ENCODE results near the gene TECTA. TPM values are rescaled to one million over a fixed set of nuclear protein-coding genes. Genes with fewer than 3 reads are reported as not detected.

The TECTA gene
- polyA plus RNA-seq, 1 of the 3 experiments (the other 2 are of a cell fraction) = 0.58 TPM

DNA sequence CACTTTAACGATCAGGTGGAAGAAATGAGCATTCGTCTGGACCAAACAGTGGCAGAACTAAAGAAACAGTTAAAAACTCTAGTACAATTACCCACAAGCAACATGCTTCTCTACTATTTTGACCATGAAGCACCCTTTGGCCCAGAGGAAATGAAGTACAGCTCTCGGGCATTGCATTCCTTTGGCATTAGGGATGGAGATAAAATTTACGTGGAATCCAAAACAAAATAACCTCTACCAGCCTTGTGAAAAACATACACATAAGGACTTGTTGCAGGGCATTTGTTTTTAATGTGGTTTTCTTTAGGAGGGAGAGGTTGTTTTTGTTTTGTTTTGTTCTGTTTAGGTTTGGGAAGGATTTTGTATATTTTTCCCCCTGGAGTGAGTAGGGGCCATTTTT is 14.2 kb upstream of the TECTA start:
- Histone ChIP-seq H2AFZ (ENCODE audit: low read depth) (no peak overlapping the region), H3K9me3 (no peaks in the 10 kb centered on the region), H3K4me3 (ENCODE audit: low read depth in 2 of 2, low read length in 1 of 2) (no peak overlapping the region), H3K27ac (ENCODE audit: low read depth in 2 of 2, low read length in 1 of 2) (no peak overlapping the region), H3K4me1 (ENCODE audit: control insufficient read depth in 1 of 2, insufficient read depth in 2 of 2, low read depth in 1 of 2, low read length in 1 of 2) (peaks cover 0 to 21% of the 10 kb centered on the region in 2 experiments; a peak in 2 of 4 replicates), H3K36me3 (replicated peaks in 1 of 2; ENCODE audit: control insufficient read depth in 1 of 2, insufficient read depth in 2 of 2, low read length in 1 of 2) (peaks cover 8 to 59% of the 10 kb centered on the region in 2 experiments), H3K9me2 (no peaks in the 10 kb centered on the region), H3K79me2 (ENCODE audit: insufficient read depth) (no peaks in the 10 kb centered on the region), H4K20me1 (ENCODE audit: insufficient read depth) (no peaks in the 10 kb centered on the region), H3K9ac (no peak overlapping the region), H3K27me3 (ENCODE audit: insufficient read depth) (no peaks in the 10 kb centered on the region), H3F3A (replicated peaks; ENCODE audit: insufficient read depth) (no peaks in the 10 kb centered on the region), H3K4me2 (no peak overlapping the region)
- no peak for DNase-seq
- WGBS (ENCODE audit: low lambda C conversion rate) = 94% methylated on average over 4 of the region's 4 CpGs
- TF ChIP-seq TAF1 (IDR thresholded peaks at IDR 0.05; ENCODE audit: borderline replicate concordance, low read depth, low read length) (no peak), FOXJ3 (CRISPR knock-in tag; IDR thresholded peaks at IDR 0.05) (no peak), SMC3 (IDR thresholded peaks at IDR 0.05; ENCODE audit: low read depth, low read length) (no peak), RFX5 (IDR thresholded peaks at IDR 0.05; ENCODE audit: low read length) (no peak), FOXM1 (IDR thresholded peaks at IDR 0.05; ENCODE audit: low read depth) (no peak), TCF12 (IDR thresholded peaks at IDR 0.05) (no peak), JUND (IDR thresholded peaks at IDR 0.05) (no peak), GATA2 (CRISPR knock-in tag; IDR thresholded peaks at IDR 0.05) (no peak), EP300 (IDR thresholded peaks at IDR 0.05; ENCODE audit: borderline replicate concordance in 1 of 2, low read depth in 1 of 2, low read length in 1 of 2) (no peak), CHD2 (IDR thresholded peaks at IDR 0.05; ENCODE audit: low read length, partially characterized antibody) (no peak), NFIC (IDR thresholded peaks at IDR 0.05; ENCODE audit: borderline replicate concordance) (no peak), NRF1 (IDR thresholded peaks at IDR 0.05; ENCODE audit: low read depth, low read length) (no peak)
- TF ChIP-seq, protein P1, sequence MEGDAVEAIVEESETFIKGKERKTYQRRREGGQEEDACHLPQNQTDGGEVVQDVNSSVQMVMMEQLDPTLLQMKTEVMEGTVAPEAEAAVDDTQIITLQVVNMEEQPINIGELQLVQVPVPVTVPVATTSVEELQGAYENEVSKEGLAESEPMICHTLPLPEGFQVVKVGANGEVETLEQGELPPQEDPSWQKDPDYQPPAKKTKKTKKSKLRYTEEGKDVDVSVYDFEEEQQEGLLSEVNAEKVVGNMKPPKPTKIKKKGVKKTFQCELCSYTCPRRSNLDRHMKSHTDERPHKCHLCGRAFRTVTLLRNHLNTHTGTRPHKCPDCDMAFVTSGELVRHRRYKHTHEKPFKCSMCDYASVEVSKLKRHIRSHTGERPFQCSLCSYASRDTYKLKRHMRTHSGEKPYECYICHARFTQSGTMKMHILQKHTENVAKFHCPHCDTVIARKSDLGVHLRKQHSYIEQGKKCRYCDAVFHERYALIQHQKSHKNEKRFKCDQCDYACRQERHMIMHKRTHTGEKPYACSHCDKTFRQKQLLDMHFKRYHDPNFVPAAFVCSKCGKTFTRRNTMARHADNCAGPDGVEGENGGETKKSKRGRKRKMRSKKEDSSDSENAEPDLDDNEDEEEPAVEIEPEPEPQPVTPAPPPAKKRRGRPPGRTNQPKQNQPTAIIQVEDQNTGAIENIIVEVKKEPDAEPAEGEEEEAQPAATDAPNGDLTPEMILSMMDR (IDR thresholded peaks at IDR 0.05) = no peak
- TF ChIP-seq, protein P2, sequence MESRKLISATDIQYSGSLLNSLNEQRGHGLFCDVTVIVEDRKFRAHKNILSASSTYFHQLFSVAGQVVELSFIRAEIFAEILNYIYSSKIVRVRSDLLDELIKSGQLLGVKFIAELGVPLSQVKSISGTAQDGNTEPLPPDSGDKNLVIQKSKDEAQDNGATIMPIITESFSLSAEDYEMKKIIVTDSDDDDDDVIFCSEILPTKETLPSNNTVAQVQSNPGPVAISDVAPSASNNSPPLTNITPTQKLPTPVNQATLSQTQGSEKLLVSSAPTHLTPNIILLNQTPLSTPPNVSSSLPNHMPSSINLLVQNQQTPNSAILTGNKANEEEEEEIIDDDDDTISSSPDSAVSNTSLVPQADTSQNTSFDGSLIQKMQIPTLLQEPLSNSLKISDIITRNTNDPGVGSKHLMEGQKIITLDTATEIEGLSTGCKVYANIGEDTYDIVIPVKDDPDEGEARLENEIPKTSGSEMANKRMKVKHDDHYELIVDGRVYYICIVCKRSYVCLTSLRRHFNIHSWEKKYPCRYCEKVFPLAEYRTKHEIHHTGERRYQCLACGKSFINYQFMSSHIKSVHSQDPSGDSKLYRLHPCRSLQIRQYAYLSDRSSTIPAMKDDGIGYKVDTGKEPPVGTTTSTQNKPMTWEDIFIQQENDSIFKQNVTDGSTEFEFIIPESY (IDR thresholded peaks at IDR 0.05; ENCODE audit: borderline replicate concordance, low read depth) = no peak
- TF ChIP-seq, protein P3, sequence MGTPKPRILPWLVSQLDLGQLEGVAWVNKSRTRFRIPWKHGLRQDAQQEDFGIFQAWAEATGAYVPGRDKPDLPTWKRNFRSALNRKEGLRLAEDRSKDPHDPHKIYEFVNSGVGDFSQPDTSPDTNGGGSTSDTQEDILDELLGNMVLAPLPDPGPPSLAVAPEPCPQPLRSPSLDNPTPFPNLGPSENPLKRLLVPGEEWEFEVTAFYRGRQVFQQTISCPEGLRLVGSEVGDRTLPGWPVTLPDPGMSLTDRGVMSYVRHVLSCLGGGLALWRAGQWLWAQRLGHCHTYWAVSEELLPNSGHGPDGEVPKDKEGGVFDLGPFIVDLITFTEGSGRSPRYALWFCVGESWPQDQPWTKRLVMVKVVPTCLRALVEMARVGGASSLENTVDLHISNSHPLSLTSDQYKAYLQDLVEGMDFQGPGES (IDR thresholded peaks at IDR 0.05; ENCODE audit: low read depth, low read length) = no peak
- ChIA-PET CTCF (interaction anchor here (1.0 to 1.2 kb wide), 2 partner anchors 25 to 108 kb away, joined by 3 to 5 read pairs; no protein-coding TSS in a partner anchor), POLR2A (no interaction called here)
